MM.1S (cell line): Measurements from ENCODE around the gene NDUFS6.

ENCODE experiments used
- DNase-seq: peaks from one replicate; pipeline ENCODE4 v3.0.0-alpha.2; 2015
- H2AFZ ChIP-seq: fragments of 300-600 bp; sonication (generic); 2 replicates; pipeline ENCODE4 v1.6.0; 2016; ENCODE audit warnings: antibody characterized with exemption, low read length
- H3F3A ChIP-seq: fragments of 300-600 bp; sonication (generic); 2 replicates; pipeline ENCODE4 v1.6.1; 2016; ENCODE audit warnings: mild to moderate bottlenecking, antibody characterized with exemption, low read length, moderate library complexity, mixed read lengths; ENCODE audit not compliant: insufficient read depth
- H3K27ac ChIP-seq: fragments of 300-600 bp; sonication (generic); 2 replicates; pipeline ENCODE4 v1.5.1; 2016; ENCODE audit warnings: mild to moderate bottlenecking, low read length
- H3K27me3 ChIP-seq: fragments of 300-600 bp; sonication (generic); replicated peaks from 2 replicates; pipeline ENCODE4 v1.6.0; 2016; ENCODE audit warnings: low read length; ENCODE audit not compliant: insufficient read depth
- H3K36me3 ChIP-seq: fragments of 300-600 bp; sonication (generic); replicated peaks from 2 replicates; pipeline ENCODE4 v1.6.1; 2016; ENCODE audit warnings: mild to moderate bottlenecking, low read length, mixed read lengths; ENCODE audit not compliant: insufficient read depth
- H3K4me1 ChIP-seq: fragments of 300-600 bp; sonication (generic); 2 replicates; pipeline ENCODE4 v1.6.1; 2016; ENCODE audit warnings: low read length, mixed read lengths
- H3K4me2 ChIP-seq: fragments of 300-600 bp; sonication (generic); 2 replicates; pipeline ENCODE4 v1.6.0; 2016; ENCODE audit warnings: low read depth, low read length
- H3K4me3 ChIP-seq: fragments of 300-600 bp; sonication (generic); 2 replicates; pipeline ENCODE4 v1.5.1; 2016; ENCODE audit warnings: low read length, mixed read lengths
- H3K79me2 ChIP-seq: fragments of 300-600 bp; sonication (generic); 2 replicates; pipeline ENCODE4 v1.6.1; 2016; ENCODE audit warnings: mixed run types, low read length, mixed read lengths
- H3K9ac ChIP-seq: fragments of 300-600 bp; sonication (generic); 2 replicates; pipeline ENCODE4 v1.6.1; 2016; ENCODE audit warnings: low read length, mixed read lengths
- H3K9me2 ChIP-seq: fragments of 300-600 bp; sonication (generic); replicated peaks from 2 replicates; pipeline ENCODE4 v1.6.1; 2016; ENCODE audit warnings: mild to moderate bottlenecking, low read length, mixed read lengths; ENCODE audit not compliant: insufficient read depth
- H3K9me3 ChIP-seq: fragments of 300-600 bp; sonication (generic); replicated peaks from 2 replicates; pipeline ENCODE4 v1.6.1; 2016; ENCODE audit warnings: mild to moderate bottlenecking, low read length, mixed read lengths; ENCODE audit not compliant: insufficient read depth
- H4K20me1 ChIP-seq: fragments of 300-600 bp; sonication (generic); 2 replicates; pipeline ENCODE4 v1.6.1; 2016; ENCODE audit warnings: mild to moderate bottlenecking, low read length, moderate library complexity, mixed read lengths; ENCODE audit not compliant: insufficient read depth
- EZH2 ChIP-seq: fragments of 300-600 bp; sonication (generic); optimal IDR thresholded peaks from 2 replicates; pipeline ENCODE3; 2017; ENCODE audit warnings: low read depth, mild to moderate bottlenecking, antibody characterized with exemption, low read length, mixed read lengths
- EZH2phosphoT487 ChIP-seq: fragments of 300-600 bp; sonication (generic); IDR thresholded peaks from 2 replicates; pipeline ENCODE4 v1.6.1; 2018; ENCODE audit warnings: antibody characterized with exemption, low read length
- TF ChIP-seq, protein P1 (sequence below): fragments of 300-600 bp; sonication (generic); IDR thresholded peaks from 2 replicates; pipeline ENCODE4 v1.5.1; 2016; ENCODE audit warnings: antibody characterized with exemption, low read length, mixed read lengths

NDUFS6 gene

DNA sequence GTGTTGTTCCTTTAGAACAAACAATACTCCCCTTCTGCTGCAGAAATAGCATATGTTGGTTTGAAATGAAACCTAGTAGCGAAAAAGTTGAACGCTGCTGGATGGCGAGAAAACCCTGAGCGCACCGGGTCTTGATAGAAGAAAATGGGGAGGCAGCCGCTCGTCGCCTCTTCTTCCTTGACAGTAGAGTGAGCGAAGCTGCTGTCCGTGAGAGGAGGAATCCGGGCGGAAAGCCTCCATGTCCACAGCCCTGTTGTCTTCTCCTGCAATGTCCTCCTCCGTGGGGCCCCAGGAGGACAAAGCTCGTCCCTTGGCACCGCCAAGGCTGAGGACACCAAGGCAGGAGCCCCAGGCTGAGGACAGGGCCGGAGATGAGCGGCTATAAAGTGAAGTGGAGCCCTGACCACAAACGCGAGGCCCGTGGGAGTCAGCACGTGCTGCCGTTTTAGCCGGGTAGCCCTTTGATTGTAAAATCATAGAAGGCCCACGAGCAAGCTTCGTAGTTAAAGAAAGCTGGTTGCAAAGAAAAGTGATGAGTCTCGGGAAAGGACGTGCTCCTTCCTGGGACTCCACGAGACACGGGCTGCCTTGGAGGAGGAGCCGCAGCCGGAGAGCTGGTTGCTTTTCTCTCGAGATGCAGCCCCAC lies 37.1 kb upstream of the NDUFS6 start:
- no peak for DNase-seq

DNA sequence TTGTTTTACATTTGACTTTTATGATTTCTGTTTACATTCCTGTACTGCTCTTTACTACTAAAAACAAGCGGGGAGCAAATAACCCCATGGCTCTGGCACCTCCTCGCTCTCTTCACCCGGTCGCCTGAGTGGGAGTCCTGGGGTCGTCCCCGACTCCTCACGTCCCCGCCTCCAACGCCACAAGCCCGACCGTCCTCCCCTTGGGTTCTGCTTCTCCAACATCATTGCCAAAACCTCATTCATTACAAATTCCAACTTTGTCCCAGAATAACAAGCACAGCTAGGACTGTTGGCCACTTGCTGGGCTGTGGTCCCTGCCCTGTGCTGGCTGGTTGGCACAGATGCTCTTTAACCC lies 36.6 kb upstream of the NDUFS6 start:
- no peak for TF ChIP-seq EZH2phosphoT487
- TF ChIP-seq EZH2 = no peak
- TF ChIP-seq, protein P1, sequence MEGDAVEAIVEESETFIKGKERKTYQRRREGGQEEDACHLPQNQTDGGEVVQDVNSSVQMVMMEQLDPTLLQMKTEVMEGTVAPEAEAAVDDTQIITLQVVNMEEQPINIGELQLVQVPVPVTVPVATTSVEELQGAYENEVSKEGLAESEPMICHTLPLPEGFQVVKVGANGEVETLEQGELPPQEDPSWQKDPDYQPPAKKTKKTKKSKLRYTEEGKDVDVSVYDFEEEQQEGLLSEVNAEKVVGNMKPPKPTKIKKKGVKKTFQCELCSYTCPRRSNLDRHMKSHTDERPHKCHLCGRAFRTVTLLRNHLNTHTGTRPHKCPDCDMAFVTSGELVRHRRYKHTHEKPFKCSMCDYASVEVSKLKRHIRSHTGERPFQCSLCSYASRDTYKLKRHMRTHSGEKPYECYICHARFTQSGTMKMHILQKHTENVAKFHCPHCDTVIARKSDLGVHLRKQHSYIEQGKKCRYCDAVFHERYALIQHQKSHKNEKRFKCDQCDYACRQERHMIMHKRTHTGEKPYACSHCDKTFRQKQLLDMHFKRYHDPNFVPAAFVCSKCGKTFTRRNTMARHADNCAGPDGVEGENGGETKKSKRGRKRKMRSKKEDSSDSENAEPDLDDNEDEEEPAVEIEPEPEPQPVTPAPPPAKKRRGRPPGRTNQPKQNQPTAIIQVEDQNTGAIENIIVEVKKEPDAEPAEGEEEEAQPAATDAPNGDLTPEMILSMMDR = no peak
- Histone ChIP-seq H3K9ac (no peak overlapping the region), H3K9me2 (no peaks in the 10 kb centered on the region), H3K36me3 (no peaks in the 10 kb centered on the region), H3F3A (no peaks in the 10 kb centered on the region), H3K4me2 (no peak overlapping the region), H3K27ac (no peak overlapping the region), H3K79me2 (no peaks in the 10 kb centered on the region), H3K4me3 (no peak overlapping the region), H3K4me1 (0 out of 2 replicates have a peak, but pooled peaks cover 9% of the 10 kb centered on the region), H4K20me1 (no peaks in the 10 kb centered on the region), H3K27me3 (peaks cover 32% of the 10 kb centered on the region), H2AFZ (no peak overlapping the region), H3K9me3 (no peaks in the 10 kb centered on the region)
- DNase-seq = no peak

More for the DNA sequence above, 37.1 kb upstream of the NDUFS6 start:
- H3K9ac ChIP-seq = no peak overlapping the region
- H4K20me1 ChIP-seq = no peaks in the 10 kb centered on the region
- H3K27ac ChIP-seq = no peak overlapping the region
- H2AFZ ChIP-seq = no peak overlapping the region
- H3K4me1 ChIP-seq = 0 out of 2 replicates have a peak, but pooled peaks cover 9% of the 10 kb centered on the region
- H3K36me3 ChIP-seq = no peaks in the 10 kb centered on the region
- H3K4me2 ChIP-seq = no peak overlapping the region
- peaks cover 32% of the 10 kb centered on the region for H3K27me3 ChIP-seq
- H3K9me2 ChIP-seq = no peaks in the 10 kb centered on the region
- no peaks in the 10 kb centered on the region for H3F3A ChIP-seq
- TF ChIP-seq EZH2 (no peak), EZH2phosphoT487 (no peak)
- TF ChIP-seq, protein P1 = no peak
- no peaks in the 10 kb centered on the region for H3K9me3 ChIP-seq
- no peak overlapping the region for H3K4me3 ChIP-seq
- no peaks in the 10 kb centered on the region for H3K79me2 ChIP-seq

DNA sequence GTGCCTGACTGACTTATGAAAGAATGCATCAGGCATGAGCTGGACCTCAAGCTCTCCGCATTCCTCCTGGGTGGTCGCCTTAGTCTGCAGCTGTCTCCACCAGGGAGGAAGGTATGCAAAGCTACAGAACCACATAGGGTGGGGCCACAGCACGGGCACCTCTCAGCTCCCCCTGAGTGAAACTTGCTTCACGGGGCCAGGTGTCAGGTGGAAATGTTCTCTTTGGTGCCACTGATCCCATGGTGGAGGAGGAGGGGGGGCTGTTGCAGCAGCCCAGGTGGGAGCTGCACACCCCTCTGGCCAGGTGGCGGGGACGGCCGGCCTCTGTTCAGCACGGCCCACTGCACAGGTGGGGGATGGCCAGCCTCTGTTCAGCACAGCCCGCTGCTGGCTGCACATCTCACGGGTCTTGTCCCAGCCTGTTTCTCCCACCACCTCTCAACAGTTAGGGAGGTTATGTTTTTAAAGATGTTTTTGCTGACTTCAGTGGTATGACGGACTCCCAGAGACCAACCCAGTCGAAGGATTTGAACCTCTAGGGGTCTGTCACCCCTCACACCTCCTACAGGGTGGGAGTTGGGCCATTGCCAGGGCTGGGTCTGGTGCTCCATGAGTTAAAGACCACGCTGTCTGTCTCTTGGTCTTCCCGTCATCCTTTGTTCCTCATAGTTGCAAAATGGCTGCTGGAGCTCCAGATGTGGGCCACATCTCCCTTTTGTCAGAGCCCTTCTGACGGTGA lies 35.9 kb upstream of the NDUFS6 start:
- H3K9me2 ChIP-seq = no peaks in the 10 kb centered on the region
- H3K36me3 ChIP-seq = no peaks in the 10 kb centered on the region
- peaks cover 32% of the 10 kb centered on the region for H3K27me3 ChIP-seq
- no peak for TF ChIP-seq EZH2phosphoT487
- TF ChIP-seq, protein P1 = no peak
- TF ChIP-seq EZH2 = no peak
- no peak overlapping the region for H3K4me2 ChIP-seq
- H3K4me1 ChIP-seq = 0 out of 2 replicates have a peak, but pooled peaks cover 9% of the 10 kb centered on the region
- H3K27ac ChIP-seq = no peak overlapping the region
- H2AFZ ChIP-seq = no peak overlapping the region
- no peak overlapping the region for H3K4me3 ChIP-seq
- H3K9ac ChIP-seq = no peak overlapping the region
- H4K20me1 ChIP-seq = no peaks in the 10 kb centered on the region
- no peaks in the 10 kb centered on the region for H3K79me2 ChIP-seq
- no peaks in the 10 kb centered on the region for H3K9me3 ChIP-seq
- DNase-seq = peak; percentile 22
- H3F3A ChIP-seq = no peaks in the 10 kb centered on the region
